Middle frontal gyrus (tissue), 1 donor: ENCODE data around the gene HSH2D.

Experiments used
- DNase-seq: peaks from one replicate; pipeline ENCODE4 v3.0.0-alpha.2; 2015; ENCODE audit warnings: low spot score; ENCODE audit errors: extremely low spot score

HSH2D gene

DNA sequence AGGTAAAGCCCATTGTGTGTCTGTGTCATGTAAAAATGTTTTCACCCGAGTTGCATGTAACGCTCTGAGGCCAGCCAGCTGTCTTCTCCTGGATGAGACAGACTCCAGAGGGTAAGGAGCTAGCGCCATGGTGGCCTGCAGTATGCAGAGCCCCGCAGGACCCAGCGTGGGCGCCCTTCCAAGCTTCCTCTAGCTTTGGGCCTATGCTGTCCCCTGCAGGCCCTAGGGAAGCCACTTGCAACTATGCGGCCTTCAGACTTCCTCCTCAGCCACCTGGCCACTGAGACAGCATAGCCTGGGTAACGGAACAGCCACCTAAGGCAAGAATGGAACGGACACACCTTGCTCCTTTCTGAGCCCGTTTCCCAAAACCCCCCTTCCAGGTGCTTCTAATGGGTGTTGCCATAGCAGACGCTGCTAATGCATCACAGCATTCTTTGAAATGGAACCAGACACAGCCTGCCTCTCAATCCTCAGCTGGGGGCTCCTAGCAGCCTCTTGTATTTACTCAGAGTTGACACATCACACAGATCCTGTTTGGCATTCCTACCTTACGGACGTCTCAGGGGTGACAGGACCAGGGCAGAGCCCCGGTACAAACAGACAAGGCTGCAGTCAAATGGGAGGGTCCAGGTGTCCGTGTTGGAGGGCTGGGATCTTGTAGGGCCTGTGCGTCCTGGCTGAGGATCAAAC lies 47.9 kb downstream of the HSH2D start:
- DNase-seq, result no peak

DNA sequence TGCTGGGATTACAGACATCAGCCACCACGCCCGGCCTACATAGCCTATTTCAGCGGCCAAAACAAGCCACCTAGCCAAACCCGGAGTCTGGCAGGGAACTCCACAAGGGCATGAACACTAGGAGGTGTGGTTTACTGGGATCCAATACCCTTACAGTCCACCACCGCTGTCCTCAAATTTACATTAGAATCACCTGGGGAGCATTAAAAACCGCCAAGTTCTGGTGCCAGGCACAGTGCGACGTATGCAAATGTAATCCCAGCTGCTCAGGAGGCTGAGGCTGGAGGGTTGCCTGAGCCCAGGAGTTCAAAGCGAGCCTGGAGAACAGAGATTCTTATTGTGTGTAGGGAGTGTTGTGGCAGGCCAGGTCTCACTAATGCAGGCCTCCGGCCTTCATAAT lies 50.0 kb downstream of the HSH2D start:
- no peak for DNase-seq

DNA sequence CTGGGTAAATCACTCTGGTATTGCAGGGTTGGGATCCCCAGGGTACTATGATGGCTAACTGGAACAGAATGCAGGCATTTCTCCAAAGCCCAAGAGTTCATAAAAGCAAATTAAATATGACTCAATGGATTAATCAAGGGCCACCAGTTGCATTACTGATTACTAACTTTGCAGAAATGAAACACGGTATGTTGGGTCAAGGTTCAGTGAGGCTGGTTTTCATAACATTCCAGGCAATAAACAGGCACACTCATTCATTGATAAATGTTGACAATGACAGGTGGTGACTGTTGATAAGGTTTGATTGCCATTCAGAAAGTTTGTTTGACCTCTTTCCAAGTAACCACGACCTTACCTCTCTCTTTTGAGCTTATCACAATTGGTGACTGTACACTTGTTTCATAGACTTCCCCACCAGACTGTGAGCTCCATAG lies 53.7 kb downstream of the HSH2D start:
- DNase-seq, result no peak

DNA sequence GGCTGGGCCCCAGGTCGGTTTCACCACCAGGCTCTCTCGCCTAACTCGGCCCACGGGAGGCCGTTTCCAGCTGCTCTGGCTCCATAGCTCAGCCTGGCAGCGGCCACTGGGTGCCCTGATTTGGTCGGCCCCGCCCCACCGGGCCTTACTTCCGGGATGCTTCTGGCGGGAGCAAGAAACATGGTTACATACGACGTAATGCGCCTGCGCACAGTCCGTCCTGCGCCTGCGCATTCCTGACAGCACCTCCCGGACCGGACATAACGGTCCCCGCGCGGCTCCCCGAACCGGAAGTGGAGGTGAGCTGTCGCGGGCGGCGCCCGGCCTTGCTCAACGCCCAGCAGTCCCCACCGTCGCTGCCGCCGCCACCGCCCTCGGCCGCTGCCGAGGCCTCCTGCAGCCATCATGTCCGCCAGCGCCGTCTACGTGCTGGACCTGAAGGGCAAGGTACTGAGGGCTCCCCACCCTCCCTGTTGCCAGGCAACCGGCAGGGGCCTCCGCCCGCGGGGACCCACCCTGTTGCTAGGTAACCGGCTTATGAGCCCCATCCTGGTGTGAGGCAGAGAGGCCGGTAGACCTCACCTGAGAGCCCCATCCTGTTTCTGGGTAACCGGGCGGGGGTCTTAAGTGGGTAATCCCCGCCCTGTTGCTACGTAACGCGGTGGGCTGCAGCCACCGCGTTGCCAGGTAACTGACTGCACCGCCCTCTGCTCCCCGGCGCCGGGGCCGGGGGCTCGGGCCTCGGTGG lies 54.3 kb downstream of the HSH2D start, which contains the start of gene AP1M1:
Gene AP1M1 (plus strand): TSS at position 290 of the 748 bp plus-strand sequence. CDS start 116 bp downstream, at position 406.
- DNase-seq, result peak; percentile 96

DNA sequence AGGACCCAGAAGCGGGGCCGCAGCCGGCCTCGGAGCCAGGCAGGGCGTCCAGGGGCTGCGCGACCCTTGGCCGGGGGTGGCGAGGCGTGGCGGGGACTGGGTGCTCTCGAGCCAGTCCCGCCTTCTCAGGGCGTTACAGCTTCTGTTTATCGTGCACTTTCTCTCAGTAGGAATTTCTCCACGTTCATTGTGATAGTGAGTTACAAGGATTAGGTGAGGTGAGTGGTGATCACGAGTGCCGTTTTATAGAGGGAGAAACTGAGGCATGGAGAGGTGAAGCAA lies 54.8 kb downstream of the HSH2D start:
- DNase-seq, result no peak

DNA sequence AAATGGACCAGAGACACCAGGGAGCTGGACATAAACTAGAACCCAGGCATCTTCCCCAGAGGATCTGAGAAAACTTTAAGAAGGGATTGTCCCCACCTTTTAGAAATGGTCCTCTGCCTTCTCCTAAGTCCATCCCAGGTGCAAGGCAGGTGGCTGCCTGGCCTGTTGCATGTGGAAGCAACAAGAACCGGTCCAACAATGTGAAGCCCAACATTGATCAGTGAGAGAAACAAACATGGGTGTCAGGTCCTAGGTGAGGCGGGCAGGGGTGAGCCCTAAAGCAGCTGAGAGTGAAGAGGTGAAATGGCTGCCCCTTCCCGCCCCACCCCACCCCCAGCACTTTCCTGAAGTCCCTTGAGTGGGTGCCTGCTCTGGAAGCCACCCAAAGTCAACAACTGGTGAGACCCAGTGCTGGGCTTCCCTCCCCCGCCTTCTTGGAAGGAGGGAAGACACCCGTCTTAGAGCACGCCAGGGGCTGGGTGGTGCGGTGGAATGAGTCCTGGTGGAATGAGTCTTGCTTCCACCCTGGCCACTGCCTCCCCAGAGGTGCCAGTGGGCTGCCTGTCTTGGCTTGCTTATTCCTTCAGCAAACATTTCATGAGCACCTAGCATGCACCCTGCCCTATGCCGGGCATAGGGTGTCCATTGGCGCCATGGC lies 55.9 kb downstream of the HSH2D start:
- DNase-seq, result no peak

DNA sequence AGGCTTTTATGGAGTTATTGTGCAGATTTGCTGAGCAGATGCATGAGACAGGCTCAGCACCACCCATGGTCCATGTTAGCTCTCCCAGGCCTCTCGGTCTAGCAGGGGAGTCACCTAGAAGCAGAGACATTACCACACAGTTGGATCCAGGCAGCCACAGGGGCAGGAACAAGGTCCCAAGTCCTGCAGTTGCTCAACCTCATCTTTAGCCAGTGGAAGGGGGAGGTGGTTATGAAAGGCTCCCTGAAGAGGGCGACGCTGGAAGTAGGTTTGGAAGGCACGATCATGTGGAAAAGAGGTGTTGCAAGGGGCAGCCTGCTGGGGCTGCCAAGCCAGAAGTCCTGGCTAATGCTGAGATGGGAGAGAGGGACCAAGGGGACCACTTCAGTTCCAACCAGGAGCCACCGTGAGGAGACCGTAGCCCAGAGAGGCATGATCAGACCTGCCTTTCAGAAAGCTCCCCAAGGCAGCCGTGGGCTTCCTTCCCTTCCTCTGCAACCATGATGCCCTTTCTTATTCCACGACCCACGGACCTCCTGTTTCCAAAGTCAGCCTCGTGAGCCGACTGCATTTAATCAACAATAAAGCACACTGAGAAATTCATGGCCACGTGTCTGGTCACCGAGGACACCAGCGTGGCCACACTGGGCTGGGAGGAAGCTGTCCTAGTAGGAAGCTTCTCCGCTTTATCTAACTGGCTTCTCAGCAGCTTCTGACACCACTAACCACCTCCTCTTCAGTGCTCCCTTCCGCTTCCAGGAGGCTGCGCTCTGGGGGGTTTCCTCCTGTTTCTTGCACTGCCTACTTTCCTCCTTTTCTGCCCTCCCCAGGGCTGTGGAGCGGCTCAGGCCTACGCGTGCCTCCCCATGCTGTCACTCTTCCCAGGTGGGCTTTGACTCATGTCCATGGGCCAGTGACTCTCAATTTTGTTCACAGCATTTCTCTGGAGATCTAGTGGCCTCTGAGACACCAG lies 56.8 kb downstream of the HSH2D start:
- no peak for DNase-seq

DNA sequence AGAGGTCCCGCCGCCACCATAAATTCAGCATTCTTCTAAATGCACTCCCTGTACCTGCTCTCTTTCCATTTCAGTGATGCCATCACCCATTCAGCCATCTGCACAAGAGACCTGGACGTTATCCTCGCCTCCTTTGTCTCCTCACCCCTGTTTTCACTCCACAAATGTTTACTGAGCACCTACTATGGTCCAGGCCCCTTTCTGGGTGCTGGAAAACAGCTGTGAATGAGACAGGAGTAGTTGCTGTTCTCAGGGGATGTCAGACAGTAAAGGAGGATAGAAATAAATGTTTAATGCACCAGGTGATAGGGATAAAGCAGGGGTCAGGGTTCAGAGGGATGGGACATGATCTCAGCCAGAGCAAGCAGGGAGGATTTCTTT lies 57.5 kb downstream of the HSH2D start:
- DNase-seq, result no peak

DNA sequence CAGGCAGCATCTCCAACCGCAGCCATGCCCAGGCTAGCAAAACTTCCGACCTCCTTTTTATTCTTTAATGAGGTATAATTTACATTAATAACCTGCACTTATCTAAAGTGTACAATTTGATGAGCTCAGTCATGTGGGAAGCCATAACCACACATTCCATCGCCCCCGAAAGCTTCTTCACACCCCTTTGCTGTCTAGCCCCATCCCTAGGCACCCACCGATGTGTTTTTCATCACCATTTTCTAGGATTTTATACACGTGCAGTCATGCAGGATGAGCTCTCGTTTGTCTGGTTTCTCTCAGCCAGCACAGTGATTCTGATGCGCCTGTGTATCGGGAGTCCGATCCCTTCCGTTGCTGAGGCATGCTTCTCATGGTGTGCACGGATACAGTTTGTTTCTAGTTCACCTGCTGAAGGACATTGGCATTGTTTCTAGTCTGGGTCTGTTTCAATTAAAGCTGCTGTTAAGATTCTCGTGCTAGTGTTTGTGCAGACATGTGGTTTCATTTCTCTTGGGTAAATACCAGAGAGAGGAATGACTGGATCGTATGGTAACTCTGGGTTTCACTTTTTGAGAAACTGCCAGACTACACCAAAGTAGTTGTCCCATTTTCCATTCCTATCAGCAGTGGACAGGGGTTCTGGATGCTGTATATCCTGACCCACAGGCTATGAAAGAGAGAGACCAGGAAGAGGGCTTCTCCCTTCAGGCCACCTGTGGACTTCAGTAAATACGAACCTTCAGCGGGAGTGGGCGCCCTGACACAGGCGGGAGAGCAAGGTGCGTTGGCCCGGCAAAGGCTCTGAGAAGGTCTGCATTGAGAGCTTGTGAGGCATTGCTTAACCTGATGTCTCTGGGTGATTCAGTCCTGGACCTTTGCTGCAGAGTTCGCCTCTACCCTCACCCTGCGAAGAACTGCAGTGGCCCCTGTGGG lies 59.1 kb downstream of the HSH2D start:
- no peak for DNase-seq

DNA sequence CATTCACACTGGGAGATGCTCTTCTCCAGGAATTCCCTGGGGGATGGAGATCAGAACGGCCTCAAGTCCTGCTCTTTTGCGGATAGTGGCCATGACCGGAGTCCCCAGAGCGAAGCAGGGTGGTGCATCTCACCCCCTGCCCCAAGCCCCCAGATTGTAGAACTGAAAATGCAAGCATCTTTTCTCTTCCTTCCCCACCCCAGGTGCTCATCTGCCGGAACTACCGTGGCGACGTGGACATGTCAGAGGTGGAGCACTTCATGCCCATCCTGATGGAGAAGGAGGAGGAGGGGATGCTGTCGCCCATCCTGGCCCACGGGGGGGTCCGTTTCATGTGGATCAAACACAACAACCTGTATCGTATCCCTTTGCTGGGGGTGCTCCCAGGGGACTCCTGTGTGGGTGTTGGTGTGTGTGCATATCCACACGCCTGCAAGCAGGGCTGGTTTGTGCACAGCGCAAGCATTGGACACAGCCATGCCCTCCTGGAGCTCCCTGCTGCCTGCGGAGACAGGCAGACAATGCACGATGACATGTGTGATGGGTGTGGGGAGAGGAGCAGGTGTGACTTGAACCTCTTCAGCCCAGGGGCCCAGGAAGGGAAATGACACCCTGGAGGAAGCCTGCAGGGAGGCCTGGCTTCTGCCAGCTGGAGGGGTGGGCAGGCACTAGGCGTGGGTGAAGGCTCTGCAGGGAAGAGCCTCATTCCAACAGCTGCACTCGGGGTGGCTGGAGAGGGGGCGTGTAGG lies 59.9 kb downstream of the HSH2D start:
- DNase-seq, result no peak

DNA sequence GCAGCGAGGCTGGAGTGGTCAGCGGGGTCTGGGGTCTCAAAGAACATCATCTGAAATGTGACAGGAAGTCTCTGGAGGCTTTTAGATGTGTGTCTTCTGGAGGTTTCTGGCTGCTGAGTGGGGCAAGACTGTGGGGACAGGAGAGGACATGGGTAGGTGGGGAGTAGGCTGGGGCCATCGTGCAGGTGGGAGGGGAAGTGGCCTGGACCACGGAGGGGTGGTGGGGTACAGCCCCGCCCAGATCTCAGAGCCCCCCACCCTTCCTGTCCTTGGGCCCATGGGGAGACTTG lies 60.5 kb downstream of the HSH2D start:
- DNase-seq, result no peak

DNA sequence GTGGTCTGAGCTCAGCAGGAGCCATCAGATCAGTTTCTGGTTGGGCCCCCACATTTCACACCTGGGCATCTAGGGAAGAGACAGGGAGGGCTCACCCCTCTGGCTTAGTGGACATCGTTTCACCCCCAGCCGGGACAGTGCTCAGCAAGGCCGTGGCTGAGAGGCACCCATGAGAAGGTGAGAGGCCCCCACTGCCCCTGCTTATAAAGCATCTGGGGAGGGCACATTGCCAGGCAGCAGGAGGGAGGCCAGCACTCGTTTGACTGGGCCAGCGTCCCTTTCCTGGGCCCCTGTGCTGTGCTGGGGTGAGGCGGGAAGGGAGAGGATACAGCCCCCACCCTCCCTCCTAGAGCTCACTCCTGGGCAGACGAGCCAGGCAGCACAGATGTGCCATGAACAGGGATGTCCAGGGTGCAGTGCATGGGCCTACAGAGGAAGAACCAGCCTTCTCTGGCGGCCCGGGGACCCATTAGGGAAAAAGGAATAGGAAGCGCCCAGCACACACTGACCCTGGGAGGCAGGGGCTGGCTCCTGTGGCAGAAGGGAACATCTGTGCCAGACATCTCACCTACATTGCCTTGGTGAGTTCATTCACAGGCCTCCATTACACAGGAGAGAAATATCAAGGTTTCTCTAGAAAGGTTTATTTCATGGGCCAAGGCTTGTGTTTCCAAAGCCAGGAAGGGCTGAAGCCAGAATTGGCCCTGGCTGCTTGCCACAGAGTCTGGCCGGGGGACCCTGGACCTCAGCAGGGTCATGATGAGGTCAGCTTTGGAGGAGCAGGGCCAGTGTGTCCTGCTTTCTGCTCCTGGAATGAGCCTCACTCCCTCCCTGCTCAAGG lies 61.9 kb downstream of the HSH2D start:
- DNase-seq, result no peak

DNA sequence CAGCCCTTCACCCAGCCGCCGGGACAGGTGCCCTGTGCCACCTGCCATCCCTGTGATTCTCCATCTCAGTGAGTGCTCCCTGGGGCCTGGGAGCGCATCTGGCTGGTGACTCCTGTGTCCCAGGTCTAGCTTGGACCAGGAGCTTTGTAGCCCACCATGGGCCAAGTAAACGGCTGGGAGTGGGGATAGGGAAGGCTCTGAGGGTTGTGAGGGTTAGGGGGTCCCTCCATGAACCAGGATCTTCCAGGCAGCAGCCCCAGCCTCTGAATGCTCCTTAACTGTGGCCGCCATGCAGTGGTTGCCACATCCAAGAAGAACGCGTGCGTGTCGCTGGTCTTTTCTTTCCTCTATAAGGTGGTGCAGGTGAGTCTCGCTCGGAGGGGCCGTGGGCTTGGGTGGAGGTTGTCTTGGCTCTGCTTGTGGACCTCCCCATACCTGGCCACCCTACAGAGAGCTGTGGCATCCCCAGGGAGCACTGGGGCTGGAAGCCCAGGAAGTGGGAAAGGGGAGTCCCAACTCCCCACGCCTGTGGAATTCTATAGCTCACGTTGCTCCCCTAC lies 62.6 kb downstream of the HSH2D start:
- DNase-seq, result no peak

DNA sequence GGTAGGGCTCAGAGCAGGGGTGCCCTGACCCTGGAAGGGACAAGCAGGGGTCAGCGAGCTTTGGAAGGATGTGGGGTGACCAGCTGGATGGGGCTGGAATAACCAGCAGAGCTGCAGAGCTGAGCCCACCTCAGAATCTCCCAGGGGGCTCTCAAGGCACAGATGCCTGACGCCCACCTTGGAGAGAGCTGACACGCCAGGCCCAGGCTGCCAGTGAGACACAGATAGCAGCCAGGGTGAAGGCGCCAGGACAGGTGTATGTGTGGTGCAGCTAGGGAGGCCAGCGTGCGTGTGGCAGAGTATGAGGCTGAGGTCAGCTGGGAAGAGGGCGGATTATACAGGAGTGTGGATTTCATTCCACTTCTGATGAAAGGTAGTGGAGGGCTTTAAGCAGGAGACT lies 63.2 kb downstream of the HSH2D start:
- DNase-seq, result no peak

DNA sequence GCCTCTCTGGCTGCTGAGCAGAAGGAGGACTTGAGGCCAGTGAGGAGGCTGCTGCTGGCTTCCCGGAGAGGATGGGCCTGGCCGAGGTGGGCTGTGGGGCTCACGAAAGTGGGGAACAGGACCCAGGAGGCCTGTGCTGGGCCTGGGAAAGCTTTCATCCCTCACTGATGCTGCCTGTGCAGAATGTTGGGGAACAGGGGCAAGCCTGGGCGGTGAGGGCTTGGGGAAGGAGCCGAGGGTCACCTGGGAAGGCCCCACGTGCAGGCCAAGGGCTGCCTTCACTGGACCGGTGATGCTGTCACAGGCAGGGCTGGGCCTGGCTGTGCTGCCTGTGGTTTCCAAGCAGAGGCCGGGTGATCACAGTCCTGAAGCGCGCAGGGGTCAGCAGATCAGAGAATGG lies 63.6 kb downstream of the HSH2D start:
- no peak for DNase-seq

DNA sequence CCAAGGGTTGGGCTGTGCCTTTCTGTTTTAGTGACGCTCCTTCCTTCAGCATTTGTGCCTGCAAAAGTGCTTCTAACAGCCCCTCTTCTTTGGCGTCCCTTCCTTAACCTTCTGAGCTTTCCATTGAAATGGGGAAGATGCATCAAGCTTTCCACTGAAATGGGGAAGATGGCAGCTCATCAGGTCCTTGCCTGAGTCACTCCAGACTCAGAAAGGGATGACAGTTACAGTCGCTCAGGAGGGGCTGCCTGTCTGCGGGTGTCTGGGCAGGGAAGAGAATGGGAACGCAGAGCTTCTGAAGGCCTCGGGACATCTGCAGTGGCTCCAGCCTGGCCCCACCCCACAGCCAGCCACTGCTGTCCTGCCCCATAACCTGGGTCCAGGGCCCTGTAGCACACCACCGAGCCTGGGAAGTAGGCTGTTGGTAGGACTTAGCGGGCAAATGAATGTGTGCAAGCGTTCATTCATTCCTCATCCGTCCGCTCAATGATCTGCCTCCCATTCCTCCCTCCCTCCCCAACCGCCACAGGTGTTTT lies 64.1 kb downstream of the HSH2D start:
- no peak for DNase-seq
